ENCODE measurements around the gene CEACAM18.
"Not testable (repeated sequence)": the region's sequence is repeated elsewhere in the genome, so short reads cannot be mapped to it uniquely, and the experiment has no call there.

Gene CEACAM18

DNA sequence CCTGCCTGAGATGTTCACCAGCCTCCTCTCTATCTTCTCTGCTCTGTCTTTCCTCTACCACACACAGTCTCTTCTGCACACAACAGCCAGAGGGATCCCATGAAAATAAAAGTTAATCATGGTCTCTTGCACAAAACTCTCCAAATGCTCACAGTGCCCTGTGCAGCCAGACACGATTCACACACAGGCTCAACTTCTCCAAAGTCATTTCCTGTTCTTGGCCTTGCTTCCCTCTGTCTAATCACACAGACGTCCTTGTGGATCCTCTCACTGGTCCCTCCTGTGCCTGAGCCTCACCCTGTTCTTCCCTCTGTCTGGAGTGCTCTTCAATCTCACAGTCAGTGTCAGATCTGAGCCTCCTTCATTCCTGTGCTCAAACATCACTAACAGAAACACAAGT, 15.4 kb downstream of the CEACAM18 start:
- DNase-seq (ENCODE audit: low spot score): no peak

DNA sequence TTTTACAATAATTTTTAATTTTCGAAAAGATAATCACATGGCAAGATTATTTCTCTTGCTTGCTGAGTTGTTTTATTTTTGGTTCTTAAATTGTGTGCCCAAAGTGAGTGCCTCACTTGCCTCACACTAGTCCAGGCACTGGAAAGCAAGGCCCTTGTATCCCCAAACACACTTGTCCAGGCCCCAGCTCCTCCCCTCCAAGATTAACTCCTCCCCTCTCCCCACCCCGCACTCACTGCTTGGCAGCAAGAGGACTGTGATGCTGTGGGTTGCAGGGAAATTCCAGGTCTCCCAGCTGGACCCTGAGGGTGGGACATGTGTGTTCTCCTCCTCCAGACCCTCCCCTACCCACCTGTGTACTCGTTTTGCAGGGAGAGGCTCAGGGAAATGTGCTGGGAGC, 19.3 kb downstream of the CEACAM18 start:
- no peak for DNase-seq (ENCODE audit: low spot score)

DNA sequence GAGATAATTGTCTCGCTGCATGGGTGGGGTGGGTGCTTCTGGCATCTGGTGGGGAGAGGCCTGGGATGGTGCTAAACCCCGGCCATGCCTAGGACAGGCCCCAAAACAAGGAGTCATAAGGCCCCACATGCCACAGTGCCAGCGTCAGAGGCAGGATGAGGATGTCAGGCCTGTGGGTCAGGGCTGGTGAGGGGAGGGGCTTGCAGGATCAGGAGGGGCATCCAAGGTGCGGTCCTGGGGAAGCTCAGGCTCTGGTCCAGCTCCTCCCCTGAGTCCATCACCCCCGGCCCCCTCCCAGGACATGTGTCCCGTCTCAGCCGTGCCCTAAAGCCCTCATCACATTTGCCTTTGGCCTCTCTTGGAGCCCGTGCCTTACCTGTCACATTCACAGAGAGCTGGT, 22.6 kb downstream of the CEACAM18 start:
- not testable (repeated sequence) for DNase-seq (ENCODE audit: low spot score)

DNA sequence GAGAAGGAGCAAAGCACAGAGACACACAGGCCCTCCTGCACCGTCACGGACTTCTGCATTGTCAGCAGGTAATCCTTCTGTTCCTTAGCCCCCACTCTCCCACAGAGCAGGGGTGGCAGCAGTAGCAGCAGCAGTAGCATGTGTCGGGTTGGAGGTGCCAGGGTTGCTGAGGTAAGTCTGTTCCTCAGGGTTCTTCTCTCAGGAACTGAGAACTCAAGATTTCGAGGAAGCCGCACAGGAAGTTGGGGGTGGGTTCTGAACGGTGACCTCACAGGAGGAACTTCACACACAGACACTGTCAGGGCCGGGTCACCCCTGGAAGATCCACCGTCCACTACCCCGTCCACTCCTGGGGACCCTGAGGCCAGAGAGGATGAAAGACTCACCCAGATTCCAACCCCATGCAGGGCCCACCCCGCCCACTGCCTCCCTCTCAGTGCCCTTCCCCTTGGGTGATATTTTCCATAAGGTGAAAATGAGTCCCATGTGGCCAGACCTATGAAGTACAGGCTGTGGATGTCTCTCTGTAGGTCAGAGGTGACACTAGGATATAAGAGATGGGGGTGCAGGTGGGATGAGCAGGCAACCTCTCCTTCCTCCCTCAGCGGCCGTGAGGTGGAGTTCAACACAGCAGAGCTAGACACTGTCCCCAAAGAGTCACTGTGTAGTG, 23.4 kb downstream of the CEACAM18 start, which contains the start of gene SIGLEC12:
Gene SIGLEC12, minus strand, starts transcription at position 207 of the 670 bp plus-strand sequence. Its CDS starts 67 bp downstream, at position 140.
- DNase-seq (ENCODE audit: low spot score): no peak

DNA sequence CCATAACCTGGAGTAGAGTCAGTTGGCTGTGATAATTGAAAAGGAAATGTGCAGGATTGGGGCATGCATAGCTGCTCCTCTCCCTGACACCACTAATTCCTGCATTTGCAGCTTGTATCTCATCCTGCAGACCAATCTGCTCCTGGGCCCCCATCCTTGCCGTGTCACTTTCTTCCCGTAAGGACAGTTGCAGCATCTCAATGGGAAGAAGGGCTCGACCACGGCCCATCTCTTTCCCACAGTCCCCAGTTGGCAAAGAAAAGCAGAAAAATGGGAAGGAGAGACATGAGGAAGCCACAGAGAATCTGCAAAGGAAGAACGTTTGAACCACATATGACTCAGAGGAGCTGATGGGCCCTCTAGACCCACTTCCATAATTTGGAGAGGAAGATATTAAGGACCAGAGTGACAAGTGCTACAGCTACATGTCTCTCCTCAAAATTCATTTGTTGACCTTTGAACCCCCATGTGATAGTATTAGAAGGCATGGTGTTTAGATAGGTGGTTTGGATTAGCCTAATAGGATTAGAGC, 25.0 kb downstream of the CEACAM18 start:
- no peak for DNase-seq (ENCODE audit: low spot score)

DNA sequence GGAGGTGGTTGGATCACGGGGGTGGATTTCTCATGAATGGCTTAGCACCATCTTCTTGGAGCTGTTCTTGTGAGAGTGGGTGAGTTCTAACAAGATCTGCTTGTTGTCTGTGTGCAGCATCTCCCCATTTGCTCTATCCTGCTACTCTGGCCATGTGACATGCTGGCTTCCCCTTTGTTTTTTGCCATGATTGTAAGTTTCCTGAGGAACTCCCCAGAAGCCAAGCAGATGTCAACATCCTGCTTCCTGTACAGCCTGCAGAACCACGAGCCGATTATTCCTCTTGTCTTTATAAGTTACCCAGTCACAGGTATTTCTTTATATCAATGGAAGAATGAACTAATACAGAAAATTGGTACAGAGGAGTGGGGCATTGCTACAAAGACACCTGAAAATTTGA, 25.6 kb downstream of the CEACAM18 start:
- no peak for DNase-seq (ENCODE audit: low spot score)

DNA sequence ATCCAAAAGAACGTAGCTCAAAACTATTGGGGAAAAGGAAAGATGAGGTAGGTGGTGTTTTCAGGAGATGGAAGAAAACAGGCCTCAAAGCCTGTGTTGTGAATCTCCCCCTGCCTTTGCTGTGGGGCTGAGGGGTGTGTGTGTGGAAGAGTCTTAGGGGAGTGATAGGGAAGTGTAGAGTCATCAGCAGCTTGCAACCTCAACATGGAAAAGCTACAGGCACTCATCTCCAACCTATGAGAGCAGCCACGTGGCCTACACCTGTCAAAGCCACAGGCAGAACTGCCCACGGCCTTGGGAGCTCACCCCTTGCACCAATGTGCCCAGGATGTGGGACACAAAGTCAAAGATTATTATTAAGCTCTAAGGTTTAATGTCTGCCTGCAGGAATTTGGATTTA, 27.6 kb downstream of the CEACAM18 start:
- DNase-seq (ENCODE audit: low spot score): no peak

DNA sequence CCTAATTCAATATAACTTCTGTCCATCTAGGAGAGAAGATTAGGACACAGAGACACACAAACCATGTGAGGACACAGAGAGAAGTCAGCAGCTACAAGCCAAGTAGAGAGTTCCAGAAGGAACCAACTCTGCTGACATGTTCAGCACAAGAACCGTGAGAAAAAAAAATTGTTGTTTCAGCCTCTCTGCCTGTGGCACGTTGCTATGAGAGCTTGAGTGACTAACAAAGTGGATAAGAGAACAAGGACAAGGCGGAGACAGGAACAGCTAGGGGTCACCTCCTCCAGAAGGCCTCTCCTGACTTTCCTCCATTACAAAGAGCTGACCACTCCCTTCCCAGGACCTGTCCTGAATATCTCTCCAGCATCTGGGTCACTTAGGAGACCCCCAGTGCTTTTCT, 28.9 kb downstream of the CEACAM18 start:
- DNase-seq (ENCODE audit: low spot score): no peak

DNA sequence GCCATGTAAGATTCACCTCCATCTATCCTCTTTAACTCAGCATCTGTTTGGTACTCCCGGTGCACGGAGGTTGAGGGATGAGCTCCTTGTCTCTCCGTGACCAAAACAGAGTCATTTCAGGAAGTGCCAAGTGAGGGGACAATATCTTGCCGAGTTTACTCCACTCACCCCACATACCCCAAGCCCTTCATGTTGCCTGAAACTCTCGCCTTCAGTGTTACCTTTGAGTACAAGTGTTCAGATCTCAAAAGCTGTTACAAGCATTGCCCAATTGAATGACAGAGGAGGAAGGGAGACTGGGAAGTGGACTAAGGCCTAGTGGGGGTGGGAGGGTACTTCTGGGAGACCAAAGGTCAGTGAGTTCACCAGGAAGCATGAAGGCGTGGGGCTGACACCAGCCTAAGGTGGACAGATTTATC, 29.3 kb downstream of the CEACAM18 start:
- DNase-seq (ENCODE audit: low spot score): no peak

DNA sequence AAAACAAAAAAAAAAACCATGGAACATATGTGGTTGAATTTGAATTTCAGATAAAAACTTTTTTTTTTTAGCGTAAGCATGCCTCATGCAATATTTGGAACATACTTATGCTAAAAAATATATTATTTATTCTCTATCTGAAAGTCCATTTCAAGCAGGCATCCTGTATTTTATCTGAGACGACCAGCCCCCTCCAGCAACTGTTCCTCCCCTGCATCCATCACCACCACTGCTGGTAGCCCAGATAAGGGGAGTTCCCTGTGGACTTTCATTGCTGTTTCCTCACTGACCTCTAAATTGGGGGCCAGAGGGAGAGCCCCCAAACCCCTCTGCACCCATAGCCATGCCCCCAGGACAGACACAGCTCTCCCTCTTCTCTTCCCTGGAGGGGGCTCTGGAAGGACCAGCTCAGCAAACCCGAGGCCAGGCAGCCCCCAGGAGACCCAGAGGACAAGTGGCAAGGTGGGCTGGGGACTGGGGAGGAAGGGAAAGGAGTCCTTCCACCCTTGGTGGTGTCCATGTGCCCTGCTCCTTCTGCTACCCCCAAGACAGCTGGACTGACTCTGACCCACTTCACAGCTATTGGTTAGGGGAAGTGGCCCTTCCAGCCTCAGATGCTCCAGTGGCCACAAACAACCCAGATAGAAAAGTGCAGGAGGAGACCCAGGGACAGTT, 29.9 kb downstream of the CEACAM18 start:
- no peak for DNase-seq (ENCODE audit: low spot score)

DNA sequence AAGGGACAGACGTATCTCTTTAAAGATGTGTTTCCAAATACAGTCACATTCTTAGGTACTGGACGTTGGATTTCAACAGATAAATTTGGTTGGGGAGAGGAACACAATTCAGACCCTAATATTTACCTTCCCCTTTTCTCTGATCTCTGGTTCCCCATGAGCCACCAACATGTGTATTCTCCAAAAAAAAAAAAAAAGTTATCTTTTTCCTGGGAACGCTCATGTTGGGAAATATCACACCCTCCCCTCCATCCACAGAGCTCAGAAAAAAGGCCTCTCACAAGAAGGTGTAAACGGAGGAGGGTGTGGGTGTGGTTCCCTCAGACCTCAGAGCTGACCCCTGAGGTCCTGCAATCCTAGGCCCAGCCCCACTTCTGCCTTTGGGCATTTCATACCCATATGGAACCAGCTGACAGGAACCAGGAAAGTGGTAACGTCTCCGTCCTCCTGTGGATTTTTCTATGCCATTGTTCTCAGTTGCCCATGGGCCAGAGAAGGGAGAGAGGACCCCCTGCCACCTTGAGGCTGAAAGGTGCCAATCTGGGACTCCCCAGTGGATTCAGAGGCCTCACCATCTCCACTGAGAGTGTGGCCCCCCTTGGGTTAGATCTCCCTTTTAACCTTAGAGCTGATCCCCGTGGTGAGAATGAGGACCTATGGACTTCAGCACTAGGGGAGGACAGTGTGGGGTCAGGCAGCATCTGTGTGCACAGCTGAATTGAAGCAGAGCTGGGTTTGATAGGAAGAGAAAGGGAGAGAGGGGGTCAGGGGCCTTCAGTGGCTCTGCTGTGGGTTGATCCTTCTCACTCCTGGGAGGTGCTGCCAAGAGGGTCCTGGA, 31.7 kb downstream of the CEACAM18 start:
- DNase-seq (ENCODE audit: low spot score): no peak

DNA sequence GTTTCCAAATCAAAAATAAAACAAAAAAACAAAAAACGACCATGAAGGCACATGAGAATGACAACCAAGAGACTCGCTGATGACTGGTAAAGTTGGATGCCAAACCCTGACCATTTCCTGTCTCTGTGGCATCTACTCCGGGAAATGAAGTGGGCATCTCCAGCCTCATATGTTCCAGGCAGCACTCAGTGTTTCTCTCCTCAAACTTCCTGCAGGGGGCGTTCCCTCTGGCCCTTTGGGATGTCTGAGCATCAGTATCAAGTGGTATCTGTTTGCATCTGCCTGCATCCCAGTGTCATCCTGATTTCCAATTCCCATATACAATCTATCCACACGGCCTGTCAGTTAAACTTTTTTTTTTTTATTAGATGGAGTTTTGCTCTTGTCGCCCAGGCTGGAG, 33.0 kb downstream of the CEACAM18 start:
- no peak for DNase-seq (ENCODE audit: low spot score)

DNA sequence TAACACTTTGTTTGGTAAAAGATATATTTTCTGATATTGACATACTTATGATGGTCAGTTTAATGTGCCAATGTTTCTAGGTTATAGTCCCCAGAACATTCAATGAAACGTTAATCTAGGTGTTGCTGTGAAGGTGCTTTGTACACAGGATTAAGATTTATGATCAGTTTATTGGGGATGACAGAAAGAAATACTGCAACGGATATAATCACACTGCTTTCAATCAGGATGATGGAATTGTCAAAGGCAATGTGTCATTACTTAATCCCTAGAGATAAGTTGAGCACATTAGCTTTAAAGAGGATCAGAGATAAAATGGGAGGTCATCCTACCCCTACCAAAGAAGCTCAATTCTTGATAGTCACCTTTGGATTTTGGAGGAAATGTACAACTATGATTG, 35.6 kb downstream of the CEACAM18 start:
- DNase-seq (ENCODE audit: low spot score): no peak

DNA sequence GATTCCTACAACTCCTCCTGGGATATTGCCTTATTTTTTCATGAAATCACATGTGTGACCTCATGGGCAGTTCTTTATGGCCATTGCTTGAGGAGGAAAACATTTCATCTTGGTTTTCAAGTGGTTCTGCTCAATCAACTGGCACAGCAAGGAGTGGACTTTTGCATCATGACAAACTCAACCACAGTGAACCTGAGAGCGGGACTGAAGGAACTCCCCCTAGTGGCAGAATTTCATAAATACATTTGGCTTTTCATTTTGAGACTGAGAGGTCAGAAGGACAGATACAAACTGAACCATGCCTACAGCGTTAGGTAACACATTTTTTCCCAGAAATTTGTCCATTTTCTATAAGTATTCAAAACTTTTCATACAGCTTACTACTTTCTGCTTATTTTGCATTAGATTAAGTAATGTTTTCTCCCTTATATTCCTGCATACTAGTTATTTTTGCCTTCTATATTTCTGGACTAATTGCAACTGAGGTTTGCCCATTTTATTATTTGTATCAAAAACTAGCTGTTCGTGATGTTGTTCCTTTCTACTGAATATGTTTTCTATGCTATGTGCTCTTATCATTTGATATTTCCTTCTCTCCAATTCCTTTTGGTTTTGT, 36.6 kb downstream of the CEACAM18 start:
- DNase-seq (ENCODE audit: low spot score): peak; percentile 52

DNA sequence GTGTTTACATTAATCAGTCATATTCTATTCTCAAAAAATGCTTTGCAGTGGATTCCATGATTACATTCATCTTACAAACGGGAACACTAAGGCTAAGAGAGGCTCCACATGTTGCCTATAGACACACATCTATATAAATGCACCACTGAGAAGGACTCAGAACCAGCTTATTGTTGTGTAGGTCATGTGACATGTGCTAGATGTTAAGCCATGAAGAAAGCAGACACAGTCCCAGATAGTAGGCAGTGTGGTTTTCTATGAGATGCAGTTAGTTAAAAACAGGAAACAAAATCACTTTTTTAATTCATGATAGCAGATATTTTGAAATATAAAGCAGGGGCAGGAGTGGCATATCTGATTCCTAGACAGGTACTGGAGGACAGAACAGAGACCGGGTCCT, 42.4 kb downstream of the CEACAM18 start:
- no peak for DNase-seq (ENCODE audit: low spot score)

DNA sequence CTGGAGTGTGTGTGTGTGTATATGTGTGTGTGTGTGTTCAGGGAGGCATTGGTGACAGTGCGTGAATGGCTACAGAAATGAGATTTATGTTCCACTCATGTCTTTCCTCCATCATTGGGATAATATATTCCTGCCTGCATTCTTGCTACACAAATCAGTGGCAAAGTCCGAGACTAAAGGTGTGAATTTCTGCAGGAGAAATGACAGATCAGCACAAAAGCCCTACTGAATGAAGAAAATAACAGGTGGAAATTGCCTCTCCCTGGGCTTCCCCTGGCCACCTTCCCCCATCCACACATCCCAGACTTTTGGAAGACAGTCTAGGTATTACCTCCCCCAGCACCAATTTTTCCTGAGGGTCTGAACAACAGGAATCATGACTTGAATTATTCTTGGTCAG, 43.0 kb downstream of the CEACAM18 start:
- no peak for DNase-seq (ENCODE audit: low spot score)

DNA sequence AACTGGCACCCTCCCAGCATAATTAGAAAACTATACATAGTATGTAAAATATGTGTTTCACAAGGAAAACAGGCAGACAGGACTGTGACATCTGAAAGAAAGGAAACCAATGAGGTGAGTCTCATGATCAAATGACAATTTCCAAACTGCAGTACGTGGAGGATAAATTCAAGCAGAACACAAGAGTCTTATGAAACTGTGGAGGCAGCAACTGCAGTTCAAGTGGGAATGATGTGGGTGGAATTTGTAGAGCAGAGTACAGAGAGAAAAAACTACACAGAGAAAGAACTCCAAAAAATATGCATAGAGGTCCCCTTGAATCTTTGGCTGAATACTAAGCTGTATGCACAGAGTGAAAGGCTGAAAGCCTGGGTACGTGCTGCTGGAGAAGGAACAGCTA, 43.4 kb downstream of the CEACAM18 start:
- DNase-seq (ENCODE audit: low spot score): no peak

DNA sequence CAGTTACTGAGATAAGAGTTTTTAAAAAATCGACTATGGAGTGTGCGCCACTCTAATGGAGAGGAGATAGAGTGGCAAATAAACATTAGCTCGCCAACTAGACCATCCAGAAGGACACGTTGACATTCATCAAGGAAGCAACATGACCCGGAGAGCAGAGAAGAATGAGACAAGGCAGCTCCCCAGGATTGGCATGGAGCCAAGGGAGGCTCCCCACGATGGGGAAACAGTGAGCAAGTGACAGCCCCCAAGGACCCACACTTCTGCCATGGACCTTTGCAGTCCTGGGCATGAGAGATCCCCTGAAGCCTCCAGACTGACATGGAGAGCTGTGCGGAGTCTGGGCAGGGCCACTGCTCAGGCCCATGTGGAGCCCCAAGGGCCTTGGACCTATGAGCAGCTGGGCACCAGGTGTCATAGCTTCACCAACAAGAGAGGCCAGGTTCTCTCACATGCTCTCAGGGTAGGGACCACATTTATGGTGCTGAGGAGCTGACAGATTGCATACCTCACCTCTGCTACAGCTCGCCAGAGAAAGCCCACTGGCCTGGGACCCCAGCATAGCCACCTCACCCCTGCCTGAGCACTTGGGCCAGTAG, 46.4 kb downstream of the CEACAM18 start:
- DNase-seq (ENCODE audit: low spot score): no peak

DNA sequence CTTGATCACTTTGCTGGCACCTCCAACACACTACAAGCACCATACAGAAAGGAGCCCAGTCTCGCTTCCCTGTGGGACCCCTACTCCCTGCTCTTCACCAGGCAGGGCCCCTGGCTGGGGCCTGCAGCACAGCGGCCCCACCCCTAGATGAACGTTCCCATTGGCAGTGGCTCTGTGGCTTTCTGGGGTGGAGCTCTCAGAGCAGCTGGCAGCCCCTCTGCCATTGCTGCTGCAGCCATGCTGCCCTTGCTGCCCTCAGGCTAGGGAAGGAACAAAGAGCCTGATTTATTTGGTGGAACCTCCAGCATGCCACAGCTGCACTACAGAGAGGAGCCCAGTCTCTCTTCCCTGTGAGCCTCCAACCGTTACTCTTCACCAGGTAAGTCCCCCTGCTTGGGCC, 47.3 kb downstream of the CEACAM18 start:
- DNase-seq (ENCODE audit: low spot score): no peak

DNA sequence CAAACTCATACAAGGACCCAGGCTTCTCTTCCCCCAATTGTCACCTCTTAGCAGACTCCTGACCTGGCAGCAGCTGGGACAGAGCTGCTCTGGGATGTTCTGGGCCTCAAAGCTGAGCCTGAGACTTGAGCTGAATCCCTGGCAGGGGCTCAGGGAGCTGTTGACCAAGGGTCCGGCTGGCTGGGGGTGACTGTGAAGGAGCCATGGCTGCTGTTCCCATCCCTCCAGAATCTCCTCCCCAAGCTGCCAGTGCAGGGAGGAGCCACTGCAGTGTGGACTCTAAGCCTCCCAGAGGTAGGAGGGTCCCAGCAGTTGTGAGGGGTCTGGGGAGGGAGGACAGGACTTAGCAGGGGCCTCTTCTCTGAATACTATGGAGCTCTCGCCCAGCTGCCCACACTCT, 51.0 kb downstream of the CEACAM18 start:
- DNase-seq (ENCODE audit: low spot score): no peak

DNA sequence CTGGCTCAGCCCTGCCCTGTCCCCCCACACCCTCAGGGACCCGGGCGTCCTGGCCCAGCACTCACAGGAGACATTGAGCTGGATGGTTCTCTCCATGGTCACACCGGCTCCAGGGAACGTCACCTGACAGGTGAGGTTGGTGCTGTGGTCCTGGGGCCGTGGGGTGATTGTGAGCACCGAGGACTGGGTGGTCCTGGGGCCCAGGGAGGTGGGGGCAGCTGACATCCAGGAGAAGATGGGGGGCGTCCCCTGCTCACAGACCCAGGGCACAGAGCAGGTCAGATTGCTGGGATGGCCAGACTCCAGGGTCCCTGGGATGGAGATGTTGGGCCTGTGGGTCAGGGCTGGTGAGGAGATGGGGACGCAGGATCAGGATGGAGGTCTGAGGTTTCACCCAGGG, 52.3 kb downstream of the CEACAM18 start:
- no peak for DNase-seq (ENCODE audit: low spot score)
